WI38 (cell line): ENCODE results near the gene IMPDH1.

Source experiments
- H3K4me3 ChIP-seq: 2 replicates; pipeline ENCODE4 v1.5.1; 2011; ENCODE audit warnings: low read depth, mild to moderate bottlenecking, control low read depth, low read length
- TF ChIP-seq, protein P1 (sequence below): IDR thresholded peaks from 2 replicates; pipeline ENCODE4 v1.5.1; 2012; ENCODE audit warnings: low read depth, mild to moderate bottlenecking, control low read depth, low read length

IMPDH1 gene

GRCh38 chr7:128403676-128404075 is 6.1 kb downstream of the IMPDH1 start:
- TF ChIP-seq, protein P1, sequence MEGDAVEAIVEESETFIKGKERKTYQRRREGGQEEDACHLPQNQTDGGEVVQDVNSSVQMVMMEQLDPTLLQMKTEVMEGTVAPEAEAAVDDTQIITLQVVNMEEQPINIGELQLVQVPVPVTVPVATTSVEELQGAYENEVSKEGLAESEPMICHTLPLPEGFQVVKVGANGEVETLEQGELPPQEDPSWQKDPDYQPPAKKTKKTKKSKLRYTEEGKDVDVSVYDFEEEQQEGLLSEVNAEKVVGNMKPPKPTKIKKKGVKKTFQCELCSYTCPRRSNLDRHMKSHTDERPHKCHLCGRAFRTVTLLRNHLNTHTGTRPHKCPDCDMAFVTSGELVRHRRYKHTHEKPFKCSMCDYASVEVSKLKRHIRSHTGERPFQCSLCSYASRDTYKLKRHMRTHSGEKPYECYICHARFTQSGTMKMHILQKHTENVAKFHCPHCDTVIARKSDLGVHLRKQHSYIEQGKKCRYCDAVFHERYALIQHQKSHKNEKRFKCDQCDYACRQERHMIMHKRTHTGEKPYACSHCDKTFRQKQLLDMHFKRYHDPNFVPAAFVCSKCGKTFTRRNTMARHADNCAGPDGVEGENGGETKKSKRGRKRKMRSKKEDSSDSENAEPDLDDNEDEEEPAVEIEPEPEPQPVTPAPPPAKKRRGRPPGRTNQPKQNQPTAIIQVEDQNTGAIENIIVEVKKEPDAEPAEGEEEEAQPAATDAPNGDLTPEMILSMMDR: no peak
- H3K4me3 ChIP-seq: no peak overlapping the region

GRCh38 chr7:128402356-128402755 is 7.4 kb downstream of the IMPDH1 start:
- H3K4me3 ChIP-seq: no peak overlapping the region
- TF ChIP-seq, protein P1: no peak

DNA sequence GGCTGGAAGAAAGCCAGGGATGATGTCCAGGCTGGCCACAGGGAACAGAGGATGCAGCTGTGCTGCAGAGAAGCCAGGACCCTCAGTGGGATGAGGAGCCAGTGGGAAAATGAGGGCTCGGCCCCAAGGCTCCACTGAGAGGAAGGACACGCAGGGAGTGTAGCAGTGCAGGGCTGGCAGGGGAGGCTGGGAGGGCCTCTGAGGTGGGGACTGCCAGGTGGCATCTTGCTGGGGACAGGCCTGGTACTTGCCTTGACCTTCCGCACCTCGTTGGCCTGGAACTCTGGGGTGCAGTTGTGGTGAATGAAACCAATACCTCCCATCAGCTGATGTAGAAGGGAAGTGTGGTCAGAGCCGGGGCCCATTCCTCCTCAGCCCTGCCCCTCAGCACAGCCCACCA is 9.2 kb downstream of the IMPDH1 start:
- TF ChIP-seq, protein P1: no peak

GRCh38 chr7:128399991-128400390 is 9.8 kb downstream of the IMPDH1 start:
- TF ChIP-seq, protein P1: no peak
- no peak overlapping the region for H3K4me3 ChIP-seq

More for the DNA sequence above, 9.2 kb downstream of the IMPDH1 start:
- H3K4me3 ChIP-seq: no peak overlapping the region

- TF ChIP-seq, protein P1: no peak
- no peak overlapping the region for H3K4me3 ChIP-seq
These were observed 11.0 kb downstream of the IMPDH1 start for GRCh38 chr7:128398841-128399135.

DNA sequence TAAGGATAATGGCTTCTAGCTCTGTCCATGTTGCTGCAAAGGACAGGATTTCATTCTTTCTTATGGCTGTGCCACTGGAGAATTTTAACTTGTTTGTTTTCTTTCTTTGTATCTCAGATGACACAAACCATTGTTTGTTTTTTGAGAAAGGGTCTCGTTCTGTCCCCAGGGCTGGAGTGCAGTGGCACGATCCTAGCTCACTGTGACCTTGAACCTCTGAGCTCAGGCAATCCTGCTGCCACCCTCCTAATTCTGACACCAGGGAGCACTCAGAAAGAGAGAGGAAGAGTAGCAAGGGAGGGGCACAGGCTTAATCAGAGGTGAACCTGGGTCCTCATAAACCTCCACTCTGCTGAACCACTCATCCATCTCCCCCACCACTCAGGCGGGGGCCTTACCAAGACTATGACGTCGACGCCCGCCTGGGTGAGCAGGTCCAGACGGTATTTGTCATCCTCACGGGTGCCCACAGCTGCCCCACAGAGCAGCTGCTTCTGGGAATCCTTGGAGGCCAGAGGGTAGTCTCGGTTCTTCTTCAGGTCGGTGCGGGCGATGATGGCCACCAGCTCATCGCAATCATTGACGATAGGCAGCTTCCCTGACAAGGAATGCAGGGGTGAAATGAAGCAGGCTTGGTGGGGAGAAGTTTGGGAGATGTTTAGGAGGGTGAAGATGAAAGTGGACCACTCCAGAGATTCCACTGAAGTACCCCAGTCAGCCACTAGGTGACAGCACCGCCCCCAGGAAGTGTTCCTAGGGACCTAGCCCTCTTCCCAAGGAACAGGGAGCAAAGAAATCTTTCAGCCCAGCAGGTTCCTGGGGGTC is 11.6 kb downstream of the IMPDH1 start:
- no peak overlapping the region for H3K4me3 ChIP-seq
- TF ChIP-seq, protein P1: peak; percentile 98

- TF ChIP-seq, protein P1: no peak
- no peak overlapping the region for H3K4me3 ChIP-seq
These were observed 13.4 kb downstream of the IMPDH1 start for GRCh38 chr7:128396357-128396756.
